HTERT RPE-1 (cell line): ENCODE measurements around the gene PTPRO.

Source experiments
- in situ Hi-C: fragments of 300-500 bp; cut with MboI; formaldehyde crosslinking; loops from 4 replicates; pipeline ENCODE4 v1.14.3; 2020; ENCODE audit warnings: low sequenced_read_pairs

PTPRO gene

GRCh38 chr12:15346488-15346887 lies 24.2 kb downstream of the PTPRO start:
- in situ Hi-C loops, result no loop called here

GRCh38 chr12:15350643-15351042 lies 28.3 kb downstream of the PTPRO start:
- in situ Hi-C loops, result no loop called here

GRCh38 chr12:15355766-15356165 lies 33.5 kb downstream of the PTPRO start:
- in situ Hi-C loops, result no loop called here

GRCh38 chr12:15356951-15357364 lies 34.6 kb downstream of the PTPRO start:
- in situ Hi-C loops, result no loop called here

- in situ Hi-C loops, result no loop called here
Observed at GRCh38 chr12:15364221-15365160, 42.2 kb downstream of the PTPRO start.

- in situ Hi-C loops, result no loop called here
Observed at GRCh38 chr12:15368812-15369211, 46.5 kb downstream of the PTPRO start.

- in situ Hi-C loops, result no loop called here
Observed at GRCh38 chr12:15372352-15372751, 50.0 kb downstream of the PTPRO start.

- in situ Hi-C loops, result no loop called here
Observed at GRCh38 chr12:15387772-15388171, 65.5 kb downstream of the PTPRO start.

GRCh38 chr12:15389561-15389960 lies 67.3 kb downstream of the PTPRO start:
- in situ Hi-C loops, result no loop called here

GRCh38 chr12:15393037-15393436 lies 70.7 kb downstream of the PTPRO start:
- in situ Hi-C loops, result no loop called here

- in situ Hi-C loops, result no loop called here
Observed at GRCh38 chr12:15393995-15394394, 71.7 kb downstream of the PTPRO start.

- in situ Hi-C loops, result no loop called here
Observed at GRCh38 chr12:15404485-15404884, 82.2 kb downstream of the PTPRO start.

GRCh38 chr12:15405606-15406005 lies 83.3 kb downstream of the PTPRO start:
- in situ Hi-C loops, result no loop called here

- in situ Hi-C loops, result no loop called here
Observed at GRCh38 chr12:15407025-15407424, 84.7 kb downstream of the PTPRO start.

- in situ Hi-C loops, result no loop called here
Observed at GRCh38 chr12:15411842-15412241, 89.5 kb downstream of the PTPRO start.

- in situ Hi-C loops, result no loop called here
Observed at GRCh38 chr12:15417691-15418090, 95.4 kb downstream of the PTPRO start.

- in situ Hi-C loops, result no loop called here
Observed at GRCh38 chr12:15423629-15424028, 101.3 kb downstream of the PTPRO start.

- in situ Hi-C loops, result no loop called here
Observed at GRCh38 chr12:15427913-15428312, 105.6 kb downstream of the PTPRO start.

GRCh38 chr12:15428632-15429031 lies 106.3 kb downstream of the PTPRO start:
- in situ Hi-C loops, result no loop called here

- in situ Hi-C loops, result no loop called here
Observed at GRCh38 chr12:15429262-15429661, 107.0 kb downstream of the PTPRO start.

GRCh38 chr12:15435597-15435996 lies 113.3 kb downstream of the PTPRO start:
- in situ Hi-C loops, result no loop called here

GRCh38 chr12:15439459-15439858 lies 117.2 kb downstream of the PTPRO start:
- in situ Hi-C loops, result no loop called here

GRCh38 chr12:15443050-15443449 lies 120.7 kb downstream of the PTPRO start:
- in situ Hi-C loops, result no loop called here
